GM13976 (cell line): ENCODE results near the gene CRACDL.

ENCODE experiments used
- DNase-seq: peaks from one replicate; pipeline ENCODE4 v3.0.0; 2012; ENCODE audit warnings: low spot score
- CTCF ChIP-seq: IDR thresholded peaks from 2 replicates; pipeline ENCODE4 v1.5.1; 2012; ENCODE audit warnings: borderline replicate concordance, mild to moderate bottlenecking; ENCODE audit not compliant: insufficient read depth; ENCODE audit errors: extremely low read depth, missing control alignments, control extremely low read depth
- in situ Hi-C: fragments of 300-500 bp; cut with MboI; formaldehyde crosslinking; loops from one replicate; pipeline ENCODE4 v1.12.0; 2022; ENCODE audit warnings: low sequenced_read_pairs, mixed read lengths, inconsistent platforms; ENCODE audit not compliant: unreplicated experiment

Gene CRACDL

GRCh38 chr2:98793897-98794830 is 141.9 kb downstream of the CRACDL start:
- in situ Hi-C loops = no loop called here
- no peak for DNase-seq
- TF ChIP-seq CTCF = no peak

GRCh38 chr2:98793275-98793674 is 142.8 kb downstream of the CRACDL start:
- in situ Hi-C loops = no loop called here
- TF ChIP-seq CTCF = no peak
- DNase-seq = no peak

- no peak for TF ChIP-seq CTCF
- in situ Hi-C loops = no loop called here
- no peak for DNase-seq
These were observed 145.8 kb downstream of the CRACDL start for GRCh38 chr2:98790221-98790620.

- TF ChIP-seq CTCF = no peak
- no peak for DNase-seq
- in situ Hi-C loops = no loop called here
These were observed 148.3 kb downstream of the CRACDL start for GRCh38 chr2:98787700-98788099.

GRCh38 chr2:98786179-98786578 is 149.8 kb downstream of the CRACDL start:
- in situ Hi-C loops = no loop called here
- no peak for DNase-seq
- no peak for TF ChIP-seq CTCF

GRCh38 chr2:98782570-98782969 is 153.5 kb downstream of the CRACDL start:
- in situ Hi-C loops = no loop called here
- no peak for DNase-seq
- TF ChIP-seq CTCF = no peak
